TTC549 (cell line): Measurements from ENCODE around the gene ALOX12B.
"Not testable (repeated sequence)": the region's sequence is repeated elsewhere in the genome, so short reads cannot be mapped to it uniquely, and the experiment has no call there.

Experiments used
- FAIRE-seq: peaks from 2 replicates; lab custom pipeline; 2012; peaks lifted over from hg19 to GRCh38; lab: Jason Lieb, UNC

ALOX12B gene

DNA sequence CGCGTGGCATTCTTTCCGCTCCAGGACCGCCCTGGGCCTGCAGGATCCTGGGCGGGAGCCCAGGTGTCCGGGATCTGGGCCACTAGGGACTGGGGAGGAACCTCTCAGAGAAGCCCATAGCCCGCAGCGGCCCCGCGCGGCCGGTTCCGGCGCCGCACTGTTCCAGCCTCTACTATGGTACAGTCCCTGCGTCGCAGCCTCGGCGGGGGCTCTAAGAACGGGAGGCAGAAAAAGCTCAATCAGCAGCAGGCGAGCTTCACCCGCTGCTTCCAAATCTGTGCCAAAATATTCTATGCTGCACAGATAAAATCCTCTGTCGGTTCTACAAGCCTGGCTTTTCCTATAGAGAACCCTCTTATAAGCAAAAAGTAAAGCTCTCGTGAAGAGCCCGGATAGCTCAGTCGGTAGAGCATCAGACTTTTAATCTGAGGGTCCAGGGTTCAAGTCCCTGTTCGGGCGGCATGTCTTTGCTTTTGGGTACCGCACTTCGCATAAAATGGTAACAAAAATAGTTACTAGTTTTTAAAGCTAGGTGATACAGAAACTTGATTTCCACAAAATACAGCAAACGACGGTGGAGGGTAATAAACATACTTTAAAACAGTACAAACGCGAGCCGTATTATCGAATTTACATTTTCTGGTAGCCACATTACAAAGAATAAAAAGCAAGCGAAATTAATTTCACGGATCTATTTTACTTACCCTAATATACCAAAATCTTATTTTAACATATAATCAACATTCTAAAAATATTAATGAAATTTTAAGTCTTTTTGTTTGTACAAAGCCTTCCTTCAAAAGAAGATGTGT, 31.5 kb upstream of the ALOX12B start:
- FAIRE-seq, result peak; percentile 38

DNA sequence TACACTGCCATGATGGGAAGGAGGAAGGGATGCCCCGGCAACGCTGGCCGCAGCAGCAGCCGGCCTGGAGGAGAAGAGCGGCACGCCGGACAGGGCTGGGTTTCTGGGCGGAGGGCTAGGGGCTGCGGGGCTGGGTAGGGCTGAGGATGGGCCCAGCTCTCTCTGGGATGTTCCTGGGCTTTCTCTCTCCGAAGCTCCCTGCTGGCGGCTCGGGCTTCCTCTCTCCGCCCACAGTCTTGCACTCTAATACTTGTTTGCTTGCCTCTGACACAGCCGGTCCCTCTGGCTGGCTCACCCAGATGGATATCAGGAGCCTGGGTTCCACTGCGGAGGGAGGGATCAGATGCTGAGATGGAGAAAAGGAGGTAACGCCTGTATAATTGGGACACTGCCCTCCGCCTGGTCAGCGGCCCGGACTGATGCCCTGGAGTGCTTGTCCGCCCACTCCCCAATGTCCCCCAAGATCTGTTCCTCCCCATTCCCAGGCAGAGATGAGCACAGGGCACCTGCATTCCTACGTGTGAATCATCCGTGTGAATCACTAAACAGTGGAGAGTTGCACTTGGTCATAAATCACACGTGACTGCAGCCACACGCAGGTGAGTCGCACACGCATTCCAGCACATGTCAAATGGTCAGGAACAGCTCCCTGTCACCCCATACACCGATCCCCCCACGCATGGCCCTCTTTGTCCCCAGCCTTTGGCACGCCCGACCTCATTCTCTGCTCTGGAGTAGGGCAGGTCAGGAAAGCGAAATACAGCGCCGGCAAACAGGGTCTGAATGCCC, 30.7 kb upstream of the ALOX12B start, which contains the start of gene ALOXE3:
ALOXE3 (minus strand) TSS at position 535 of the 789 bp plus-strand sequence; CDS start at position 11, 524 bp downstream.
- FAIRE-seq, result no peak

DNA sequence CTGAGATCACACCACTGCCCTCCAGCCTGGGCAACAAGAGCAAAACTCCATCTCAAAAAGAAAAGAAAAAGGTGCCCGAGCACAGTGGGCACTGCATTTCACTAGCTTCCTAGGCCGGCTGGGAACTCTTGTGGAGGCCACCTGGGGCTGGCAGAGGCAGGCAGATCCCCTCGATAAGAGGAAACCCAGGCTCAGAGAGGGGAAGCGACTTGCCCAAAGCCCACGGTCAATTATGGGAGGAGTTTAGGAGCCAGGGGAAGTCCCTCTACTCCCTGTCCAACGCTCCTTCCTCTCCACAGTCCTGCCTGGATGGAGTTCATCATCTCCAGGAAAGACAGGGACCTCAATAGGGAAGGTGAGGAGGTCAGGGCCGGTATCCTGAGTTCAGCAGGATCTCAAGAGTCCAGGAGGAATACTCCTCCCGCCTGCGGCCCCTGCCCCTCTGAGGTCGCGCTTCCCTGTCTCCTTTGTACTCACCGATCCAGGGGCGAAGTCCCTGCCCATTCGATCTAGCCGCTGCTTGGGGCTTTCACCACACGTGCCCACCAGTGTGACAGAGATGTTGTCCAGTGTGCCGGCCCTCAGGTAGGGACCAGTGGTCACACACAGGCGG, 30.0 kb upstream of the ALOX12B start:
- no peak for FAIRE-seq

DNA sequence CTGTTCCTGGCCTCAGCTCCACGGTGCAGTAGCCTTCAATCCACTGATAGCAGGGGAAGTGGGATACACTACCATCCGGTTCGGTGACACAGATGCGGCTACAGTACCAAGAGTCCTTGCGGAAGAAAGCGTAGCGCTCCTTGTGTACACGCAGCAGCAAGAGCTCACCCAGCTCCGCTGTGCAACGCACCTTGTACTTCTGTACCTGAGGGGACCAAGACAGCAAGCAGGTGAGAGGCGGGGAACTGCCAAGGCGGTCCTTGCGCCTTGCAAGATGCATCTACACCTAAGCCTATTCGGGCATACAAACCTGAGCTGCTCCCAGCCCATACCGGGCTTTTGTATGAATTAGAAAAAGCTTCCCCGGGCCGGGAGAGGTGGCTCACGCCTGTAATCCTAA, 29.3 kb upstream of the ALOX12B start:
- no peak for FAIRE-seq

DNA sequence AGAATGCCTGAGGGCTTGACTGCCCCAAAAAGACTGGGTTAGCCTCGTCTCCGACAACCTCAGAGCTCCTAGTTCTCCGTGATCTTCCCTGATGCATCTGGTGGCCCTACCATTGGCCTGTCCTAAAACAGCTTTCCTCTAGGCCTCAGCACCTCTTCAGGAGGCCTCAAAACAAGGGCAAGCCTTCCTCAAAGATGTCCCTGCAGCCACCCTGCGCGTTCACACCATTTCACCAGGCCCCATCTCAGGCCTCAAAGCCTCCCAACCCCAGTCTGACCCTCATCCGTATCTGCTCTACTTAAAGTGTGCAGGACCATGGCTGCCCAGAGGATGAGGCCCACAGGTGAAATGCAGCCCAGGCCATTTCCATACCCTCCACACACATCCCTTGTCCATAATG, 23.4 kb upstream of the ALOX12B start:
- FAIRE-seq, result no peak

DNA sequence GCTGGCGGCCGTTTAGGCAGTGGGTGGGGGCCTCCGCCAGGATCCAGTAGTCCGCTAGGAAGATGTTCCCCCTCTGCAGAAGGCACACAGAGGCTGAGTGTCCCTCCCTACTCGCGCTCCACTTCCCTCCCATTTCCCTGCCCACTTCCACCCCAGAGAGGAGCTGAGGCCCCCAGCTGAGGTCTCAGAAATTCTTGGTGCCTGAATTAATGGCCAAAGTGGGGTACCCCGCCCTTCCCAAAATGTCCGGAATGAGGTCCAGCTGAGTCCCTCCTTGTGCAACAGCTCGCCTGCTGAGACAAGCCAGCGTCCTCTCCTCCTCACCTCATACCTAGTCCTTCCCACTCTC, 22.9 kb upstream of the ALOX12B start:
- FAIRE-seq, result no peak

DNA sequence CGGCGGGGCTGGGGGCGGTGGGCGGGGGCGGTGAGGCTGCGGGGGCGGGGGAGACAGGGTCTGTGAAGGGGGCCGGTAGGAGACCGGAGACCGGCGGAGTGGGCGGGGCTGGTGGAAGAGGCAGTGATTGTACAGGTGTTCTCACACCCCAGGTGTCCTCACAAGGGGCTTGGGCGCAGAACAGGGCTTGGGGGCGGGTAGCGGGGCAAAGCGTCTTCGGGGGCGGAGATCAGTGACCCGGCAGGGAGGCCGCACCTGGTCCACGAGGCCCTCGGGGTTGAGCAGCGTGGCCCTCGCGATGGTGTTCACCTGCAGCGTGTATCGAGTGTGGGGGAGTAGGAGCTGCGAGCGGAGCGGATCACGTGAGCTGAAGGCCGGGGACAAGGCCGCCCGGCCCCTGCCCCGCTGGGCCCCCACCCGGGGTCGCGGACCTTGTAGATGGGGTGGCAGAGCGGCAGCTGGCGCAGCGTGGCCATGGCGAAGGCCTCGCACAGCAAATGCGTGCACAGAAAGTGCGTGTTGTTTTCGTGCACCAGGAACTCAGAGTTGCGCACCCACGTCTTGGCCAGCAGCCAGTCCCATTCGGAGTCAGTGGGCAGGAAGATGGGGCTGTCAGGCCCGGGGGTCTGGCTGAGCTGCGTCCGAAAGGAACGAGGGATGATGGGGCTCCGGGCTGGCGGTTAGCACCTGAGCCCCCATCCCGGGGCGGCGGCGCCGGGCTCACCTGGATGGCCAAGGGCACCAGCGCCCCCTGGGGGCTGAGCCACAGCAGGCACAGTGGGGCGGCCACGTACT, 22.3 kb upstream of the ALOX12B start:
- FAIRE-seq, result no peak

DNA sequence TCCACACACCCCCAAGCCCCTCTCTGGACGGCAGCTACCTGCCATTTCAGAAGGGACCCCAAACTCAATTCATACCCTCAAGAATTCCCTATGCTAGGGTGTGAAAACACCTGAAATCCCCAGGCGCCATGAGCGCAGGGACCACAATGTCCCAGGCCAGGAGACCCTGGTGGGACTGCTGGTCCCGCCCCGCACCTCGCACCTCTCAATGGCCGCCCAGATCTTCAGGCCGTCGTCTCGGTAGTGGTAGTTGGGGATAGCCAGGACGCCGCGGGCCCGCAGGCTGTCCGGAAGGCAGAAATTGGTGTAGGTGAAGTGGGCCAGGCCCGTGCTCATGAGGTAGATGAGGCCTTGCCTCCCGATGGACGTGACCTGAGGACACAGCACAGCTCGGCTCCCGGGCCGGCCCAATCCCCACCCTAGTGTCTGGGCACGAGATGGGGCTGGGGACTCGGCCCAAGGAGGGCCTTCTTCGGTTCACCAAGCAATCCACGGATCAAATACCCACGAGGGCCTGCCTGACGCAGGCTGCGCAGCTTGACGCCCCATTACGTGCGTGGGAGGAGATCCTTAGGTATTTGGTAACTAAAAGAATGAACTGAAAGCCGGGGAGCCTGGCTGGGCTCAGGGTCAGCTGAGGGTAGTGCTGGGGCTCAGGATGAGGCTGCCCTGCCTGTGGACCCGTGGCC, 21.6 kb upstream of the ALOX12B start:
- FAIRE-seq, result no peak

DNA sequence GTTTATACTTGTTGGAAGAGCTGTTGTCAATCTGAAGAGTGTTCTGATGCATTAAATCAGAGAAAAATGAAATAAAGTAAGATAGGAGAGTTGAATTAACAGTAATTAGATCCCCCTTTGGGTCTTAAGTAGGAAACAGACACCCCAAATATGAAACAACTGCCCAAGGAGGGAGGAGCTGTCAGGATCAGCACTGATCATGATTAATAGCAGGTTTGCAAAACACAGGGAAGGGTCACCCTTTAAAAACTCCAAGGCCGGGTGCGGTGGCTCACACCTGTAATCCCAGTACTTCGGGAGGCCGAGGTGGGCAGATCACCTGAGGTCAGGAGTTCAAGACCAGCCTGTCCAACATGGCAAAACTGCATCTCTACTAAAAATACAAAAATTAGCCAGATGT, 19.5 kb upstream of the ALOX12B start:
- FAIRE-seq, result not testable (repeated sequence)

DNA sequence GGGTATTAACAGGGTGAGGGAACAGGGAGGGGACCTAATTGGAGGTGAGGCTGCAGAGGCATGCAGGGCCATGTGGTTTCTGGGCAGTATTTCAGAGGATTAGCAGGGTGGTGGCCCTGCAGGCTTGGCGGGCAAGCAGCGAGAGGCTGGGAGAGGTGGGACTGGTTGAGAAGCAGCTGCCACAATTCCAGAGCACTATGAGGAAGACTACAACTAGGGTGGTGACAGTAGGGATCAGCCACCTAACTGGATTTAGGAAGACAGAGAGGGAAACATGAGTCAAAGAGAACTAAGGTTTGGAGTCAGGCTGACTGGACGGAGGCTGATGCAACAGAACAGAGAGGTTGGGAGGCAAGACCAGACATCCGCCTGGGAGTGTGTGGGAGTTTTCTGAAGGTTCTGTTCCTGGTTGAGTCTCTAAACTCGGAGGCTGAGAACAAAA, 18.5 kb upstream of the ALOX12B start:
- no peak for FAIRE-seq

DNA sequence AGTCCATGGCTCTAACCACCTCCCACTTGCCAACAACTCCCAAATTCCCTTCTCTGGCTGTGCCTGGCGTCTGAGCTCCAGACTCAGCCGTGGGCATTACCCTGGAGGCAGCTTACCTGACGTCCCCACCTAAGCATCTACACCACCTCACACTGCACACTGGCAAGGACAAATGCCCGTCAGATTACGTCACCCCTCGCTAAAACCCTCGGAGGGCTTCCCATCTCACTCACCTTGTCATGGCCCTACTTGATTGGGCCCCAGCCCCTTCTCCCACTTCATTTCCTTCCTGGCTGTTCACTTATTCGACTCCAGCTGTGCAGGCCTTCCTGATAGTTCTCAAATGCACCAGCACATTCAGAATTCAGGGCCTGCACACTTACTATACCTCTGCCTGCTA, 17.4 kb upstream of the ALOX12B start:
- FAIRE-seq, result no peak

DNA sequence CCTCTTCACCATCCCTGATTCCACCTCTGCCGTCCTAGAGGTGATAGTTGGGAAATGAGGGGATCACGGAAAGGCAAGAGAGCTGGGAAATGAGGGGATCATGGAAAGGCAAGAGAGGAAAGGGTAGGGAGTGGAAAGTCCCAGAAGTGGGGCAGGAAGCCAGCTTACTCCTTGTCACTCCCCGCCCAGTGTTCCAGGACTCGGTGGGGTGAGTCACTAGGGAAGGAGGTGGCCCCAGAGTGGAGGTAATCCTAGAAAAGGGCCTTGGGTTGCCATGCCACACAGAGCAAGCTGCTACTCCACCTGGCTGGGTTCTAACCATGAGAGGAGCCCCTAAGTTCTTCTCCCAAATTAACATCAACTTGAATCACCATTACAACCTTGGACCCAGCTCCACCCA, 16.0 kb upstream of the ALOX12B start:
- no peak for FAIRE-seq

DNA sequence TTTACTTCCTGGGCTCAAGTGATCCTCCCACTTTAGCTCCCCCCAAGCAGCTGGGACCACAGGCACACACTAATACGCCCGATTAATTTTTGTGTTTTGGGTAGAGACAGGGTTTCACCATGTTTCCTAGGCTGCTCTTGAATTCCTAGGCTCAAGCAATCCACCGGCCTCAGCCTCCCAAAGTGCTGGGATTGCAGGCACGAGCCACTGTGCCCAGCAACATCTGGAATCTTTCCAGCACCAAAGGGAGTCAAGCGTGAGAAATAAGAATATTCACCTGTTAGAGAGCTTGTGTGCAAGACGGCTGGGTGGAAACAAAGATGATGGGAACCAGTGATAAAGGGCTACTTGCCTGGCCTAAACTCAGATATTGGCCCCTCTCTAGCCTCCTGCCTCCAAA, 14.2 kb upstream of the ALOX12B start:
- FAIRE-seq, result no peak

DNA sequence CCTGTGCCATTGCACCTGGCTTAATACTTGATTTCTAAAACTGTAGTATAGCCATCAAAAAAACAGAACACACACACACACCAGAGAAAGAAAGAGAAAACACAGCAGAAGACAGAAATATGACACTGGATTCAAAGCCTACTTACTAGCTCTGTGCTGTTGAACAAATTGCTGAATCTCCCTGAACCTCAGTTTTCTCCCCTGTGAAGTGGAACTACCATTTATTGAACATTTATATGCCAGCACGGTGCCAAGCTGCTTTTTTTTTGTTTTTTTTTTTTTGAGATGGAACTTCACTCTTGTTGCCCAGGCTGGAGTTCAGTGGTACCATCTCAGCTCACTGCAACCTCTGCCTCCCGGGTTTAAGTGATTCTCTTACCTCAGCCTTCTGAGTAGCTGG, 13.2 kb upstream of the ALOX12B start:
- FAIRE-seq, result no peak

DNA sequence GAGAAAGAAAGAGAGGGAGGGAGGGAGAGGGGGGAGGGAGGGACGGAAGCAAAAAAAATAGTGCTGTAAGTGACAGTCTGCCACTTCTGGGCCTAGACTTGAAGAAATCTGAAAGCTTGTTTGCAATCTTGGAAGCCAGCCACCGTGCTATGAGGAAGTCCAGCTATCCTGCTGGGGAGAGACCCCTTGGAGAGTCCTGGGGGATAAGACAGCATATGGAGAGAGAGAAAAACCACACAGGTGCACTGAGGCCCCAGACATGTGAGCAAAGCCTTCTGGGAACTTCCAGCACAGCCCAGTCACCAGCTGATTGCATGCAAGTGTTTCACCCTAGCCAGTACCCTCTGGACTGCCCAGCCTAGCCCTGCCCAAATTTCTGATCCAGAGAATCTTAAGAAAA, 12.6 kb upstream of the ALOX12B start:
- no peak for FAIRE-seq

DNA sequence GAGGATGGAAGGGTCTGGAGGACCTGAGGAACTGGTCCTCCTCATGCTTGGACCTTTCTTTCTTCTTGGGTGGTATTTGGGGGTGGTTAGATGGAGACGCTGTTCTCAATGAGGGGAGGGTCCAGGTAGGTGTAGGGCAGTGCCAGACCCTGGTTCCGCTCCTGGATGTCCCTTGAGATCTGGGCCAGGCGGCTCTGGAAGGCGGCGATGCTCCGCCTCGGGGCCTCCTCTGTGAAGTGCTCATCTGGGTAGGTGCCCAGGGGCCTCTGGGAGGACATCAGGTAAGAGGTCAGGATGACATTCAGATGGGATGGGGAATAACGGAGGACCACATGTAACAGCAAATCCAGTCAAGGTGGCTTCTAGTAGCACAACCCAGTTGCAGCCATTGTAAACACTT, 9.0 kb upstream of the ALOX12B start:
- FAIRE-seq, result no peak

DNA sequence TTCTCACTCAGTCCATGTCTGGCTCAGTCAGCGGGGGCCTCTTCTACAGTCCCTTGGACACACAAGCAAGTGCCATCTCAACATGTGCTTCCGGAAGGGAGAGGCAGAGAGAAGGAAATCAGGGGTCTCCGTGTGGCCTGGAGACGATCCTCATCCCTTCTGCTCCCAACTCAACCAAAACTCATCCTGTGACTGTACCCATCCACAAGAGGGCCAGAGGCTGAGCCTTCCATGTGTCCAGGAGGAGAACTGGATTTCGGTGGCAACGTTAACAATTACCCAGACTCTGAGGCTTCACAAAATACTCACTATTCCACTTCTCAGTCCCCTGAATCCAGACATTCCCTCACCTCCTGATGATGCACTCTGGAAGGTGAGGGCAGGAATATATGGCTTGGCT, 7.8 kb upstream of the ALOX12B start:
- FAIRE-seq, result no peak

DNA sequence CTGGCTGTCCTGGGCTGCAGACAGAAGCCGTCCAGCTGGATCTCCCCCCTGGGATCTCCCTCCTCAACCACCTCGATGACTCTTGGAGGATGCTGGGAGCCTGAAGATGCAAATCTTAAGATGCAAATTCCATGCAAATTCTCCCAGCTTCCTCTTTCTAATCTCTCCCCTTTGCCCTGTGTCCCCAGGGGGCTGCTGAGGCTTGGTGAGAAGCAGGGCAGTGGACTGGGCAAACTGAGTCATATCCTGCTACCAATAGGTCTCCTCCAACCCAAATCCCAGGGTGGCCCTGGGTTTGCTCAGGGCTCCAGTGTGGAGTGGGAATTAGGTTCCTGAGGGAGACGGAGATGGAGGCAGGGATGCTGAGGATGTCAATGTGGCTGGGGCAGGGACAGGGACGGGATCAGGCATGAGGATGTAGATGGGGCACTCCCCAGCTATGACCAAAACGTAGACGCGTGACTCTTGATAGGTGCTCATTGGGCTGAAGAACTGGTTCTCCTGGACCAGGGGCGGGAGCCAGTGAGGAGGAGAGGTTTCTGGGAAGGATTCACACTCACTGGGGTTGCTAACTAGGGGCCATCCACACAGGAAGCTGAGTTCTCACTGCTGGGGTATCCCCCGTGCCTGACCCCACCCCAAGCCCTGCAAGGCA, 3.6 kb upstream of the ALOX12B start:
- no peak for FAIRE-seq

DNA sequence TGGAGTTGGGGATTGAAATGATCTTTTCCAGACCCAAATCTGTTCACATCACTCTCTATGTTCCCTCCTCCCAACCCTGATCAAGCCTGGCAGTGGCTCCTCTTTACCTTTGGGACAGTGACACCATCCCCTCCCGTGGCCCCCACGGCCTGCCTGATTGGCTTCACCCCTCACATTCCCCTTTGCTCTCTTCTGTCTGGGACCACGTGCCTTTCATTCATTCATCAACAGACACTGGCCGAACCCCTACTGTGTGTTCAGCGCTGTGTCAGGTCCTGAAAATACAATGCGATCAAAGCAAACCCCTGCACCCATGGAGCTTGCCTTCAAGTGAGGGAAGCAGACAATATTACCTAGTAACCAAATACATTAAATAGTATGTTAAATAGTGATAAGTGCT, 2.2 kb upstream of the ALOX12B start:
- no peak for FAIRE-seq

DNA sequence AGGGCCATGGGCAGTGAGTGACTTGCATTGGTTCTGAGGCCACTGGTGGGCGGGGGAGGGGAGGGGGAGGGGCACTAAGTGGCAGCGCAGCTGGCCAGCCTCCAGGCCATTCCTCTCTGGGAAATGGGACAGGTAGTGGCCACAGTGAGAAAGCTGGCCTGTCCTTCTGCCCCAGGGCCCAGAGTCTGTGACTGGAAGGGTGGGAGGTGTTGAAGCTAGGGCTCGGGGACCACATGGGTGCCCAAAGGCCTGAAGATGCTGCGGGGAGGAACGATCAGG, 375 bp upstream of the ALOX12B start:
- FAIRE-seq, result no peak

DNA sequence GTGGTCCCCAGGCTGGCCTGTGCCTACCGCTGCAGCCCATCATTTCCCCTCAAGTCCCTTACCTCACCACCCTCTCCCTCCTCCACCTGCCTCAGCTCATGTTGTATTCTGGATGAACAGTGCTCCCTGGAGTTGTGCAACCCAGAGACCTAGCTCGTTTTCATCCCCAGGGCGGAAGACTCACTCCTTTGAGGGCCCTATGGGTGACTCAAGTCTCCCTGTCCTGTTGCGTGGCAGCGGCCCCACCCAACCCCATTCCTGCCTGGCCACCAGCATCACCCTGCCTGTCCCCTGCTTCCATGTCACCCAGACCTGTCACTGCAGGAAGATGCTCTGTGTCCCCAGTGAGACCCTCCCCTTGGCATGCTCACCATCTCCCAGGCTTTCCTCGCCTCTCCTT, 3.3 kb downstream of the ALOX12B start:
- FAIRE-seq, result no peak

DNA sequence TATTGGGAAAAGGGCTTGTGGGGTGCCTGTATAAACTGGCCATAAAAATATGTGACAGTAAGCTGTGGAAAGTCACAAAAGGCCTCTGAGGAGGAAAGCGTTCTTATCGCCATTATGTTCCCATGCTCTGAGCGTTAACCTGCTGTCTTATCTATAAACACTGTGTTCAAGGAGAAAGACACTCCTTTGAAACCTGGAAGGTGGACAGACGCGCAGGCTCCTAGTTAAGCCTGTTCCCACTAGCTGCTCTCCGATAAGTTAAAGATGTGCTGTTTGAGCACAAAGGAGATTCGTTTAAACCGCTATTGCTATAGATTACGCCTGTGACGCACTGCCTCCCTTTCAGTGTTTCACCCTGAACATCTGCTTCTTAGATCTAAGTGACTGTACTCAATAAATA, 5.2 kb downstream of the ALOX12B start:
- FAIRE-seq, result no peak
